ENCODE results near the gene ALDH1A1. TPM values are rescaled to one million over a fixed set of nuclear protein-coding genes. Genes with fewer than 3 reads are reported as not detected.

The ALDH1A1 gene
- total RNA-seq, 1 experiment from 2014 or later = 17.7 TPM

- TF ChIP-seq, protein P1, sequence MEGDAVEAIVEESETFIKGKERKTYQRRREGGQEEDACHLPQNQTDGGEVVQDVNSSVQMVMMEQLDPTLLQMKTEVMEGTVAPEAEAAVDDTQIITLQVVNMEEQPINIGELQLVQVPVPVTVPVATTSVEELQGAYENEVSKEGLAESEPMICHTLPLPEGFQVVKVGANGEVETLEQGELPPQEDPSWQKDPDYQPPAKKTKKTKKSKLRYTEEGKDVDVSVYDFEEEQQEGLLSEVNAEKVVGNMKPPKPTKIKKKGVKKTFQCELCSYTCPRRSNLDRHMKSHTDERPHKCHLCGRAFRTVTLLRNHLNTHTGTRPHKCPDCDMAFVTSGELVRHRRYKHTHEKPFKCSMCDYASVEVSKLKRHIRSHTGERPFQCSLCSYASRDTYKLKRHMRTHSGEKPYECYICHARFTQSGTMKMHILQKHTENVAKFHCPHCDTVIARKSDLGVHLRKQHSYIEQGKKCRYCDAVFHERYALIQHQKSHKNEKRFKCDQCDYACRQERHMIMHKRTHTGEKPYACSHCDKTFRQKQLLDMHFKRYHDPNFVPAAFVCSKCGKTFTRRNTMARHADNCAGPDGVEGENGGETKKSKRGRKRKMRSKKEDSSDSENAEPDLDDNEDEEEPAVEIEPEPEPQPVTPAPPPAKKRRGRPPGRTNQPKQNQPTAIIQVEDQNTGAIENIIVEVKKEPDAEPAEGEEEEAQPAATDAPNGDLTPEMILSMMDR (IDR thresholded peaks at IDR 0.05; ENCODE audit: unreplicated experiment) = no peak
- H3K4me3 Mint-ChIP-seq (ENCODE audit: low read depth, unreplicated experiment) = no peak overlapping the region
- DNase-seq = no peak
Measured at GRCh38 chr9:72990397-72991182, 37.7 kb upstream of the ALDH1A1 start.

GRCh38 chr9:72986522-72987116 lies 33.8 kb upstream of the ALDH1A1 start:
- CTCF ChIA-PET = no interaction called here
- intact Hi-C loops (cut with micrococcal nuclease; ENCODE audit: unreplicated experiment) = no loop called here
- Mint-ChIP-seq H3K9me3 (ENCODE audit: low read depth, unreplicated experiment) (no peaks in the 10 kb centered on the region), H3K27me3 (ENCODE audit: unreplicated experiment) (no peaks in the 10 kb centered on the region), H3K27ac (ENCODE audit: unreplicated experiment) (no peak overlapping the region), H3K4me1 (ENCODE audit: low read depth, unreplicated experiment) (peaks cover 24% of the 10 kb centered on the region), H3K4me3 (ENCODE audit: low read depth, unreplicated experiment) (no peak overlapping the region), H3K36me3 (ENCODE audit: insufficient read depth, unreplicated experiment) (no peaks in the 10 kb centered on the region)
- TF ChIP-seq, protein P1 (IDR thresholded peaks at IDR 0.05; ENCODE audit: unreplicated experiment) = no peak
- no peak for DNase-seq
- BruUV-seq (replicated peaks) = no TSS peak

More at GRCh38 chr9:72990397-72991182, 37.7 kb upstream of the ALDH1A1 start:
- CTCF ChIA-PET = no interaction called here
- Mint-ChIP-seq H3K9me3 (ENCODE audit: low read depth, unreplicated experiment) (no peaks in the 10 kb centered on the region), H3K27me3 (ENCODE audit: unreplicated experiment) (no peaks in the 10 kb centered on the region), H3K36me3 (ENCODE audit: insufficient read depth, unreplicated experiment) (no peaks in the 10 kb centered on the region), H3K27ac (ENCODE audit: unreplicated experiment) (no peak overlapping the region), H3K4me1 (ENCODE audit: low read depth, unreplicated experiment) (no peaks in the 10 kb centered on the region)
- BruUV-seq (replicated peaks) = no TSS peak
- intact Hi-C loops (cut with micrococcal nuclease; ENCODE audit: unreplicated experiment) = no loop called here

DNA sequence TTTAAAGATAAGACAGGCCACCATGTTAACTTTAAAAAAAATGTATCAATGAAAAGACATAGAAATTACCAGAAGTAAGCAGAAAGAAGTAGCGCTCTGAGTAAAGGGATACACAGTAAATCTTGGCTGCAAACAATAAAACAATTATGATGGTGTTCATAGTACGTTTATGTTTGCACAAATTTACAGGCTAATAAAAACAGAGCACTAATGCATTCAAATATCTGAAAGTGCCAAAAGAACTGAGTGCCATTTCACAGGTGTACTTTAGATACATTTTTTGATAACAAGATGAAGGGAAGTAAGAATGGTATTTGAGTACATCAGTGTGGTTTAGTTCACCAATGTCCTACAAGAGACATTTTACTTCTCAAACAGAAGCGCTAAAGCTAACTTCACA lies 32.9 kb upstream of the ALDH1A1 start:
- Mint-ChIP-seq H3K27ac (ENCODE audit: unreplicated experiment) (no peak overlapping the region), H3K36me3 (ENCODE audit: insufficient read depth, unreplicated experiment) (no peaks in the 10 kb centered on the region), H3K4me1 (ENCODE audit: low read depth, unreplicated experiment) (peaks cover 32% of the 10 kb centered on the region), H3K4me3 (ENCODE audit: low read depth, unreplicated experiment) (no peak overlapping the region), H3K27me3 (ENCODE audit: unreplicated experiment) (no peaks in the 10 kb centered on the region), H3K9me3 (ENCODE audit: low read depth, unreplicated experiment) (no peaks in the 10 kb centered on the region)
- CTCF ChIA-PET = no interaction called here
- DNase-seq = no peak
- BruUV-seq (replicated peaks) = no TSS peak
- intact Hi-C loops (cut with micrococcal nuclease; ENCODE audit: unreplicated experiment) = no loop called here
- TF ChIP-seq, protein P1 (IDR thresholded peaks at IDR 0.05; ENCODE audit: unreplicated experiment) = no peak

- CTCF ChIA-PET = no interaction called here
- no peak for DNase-seq
- intact Hi-C loops (cut with micrococcal nuclease; ENCODE audit: unreplicated experiment) = loop anchor here (5.0 kb wide), 1 partner anchor 37 kb away; no protein-coding TSS in a partner anchor
- Mint-ChIP-seq H3K4me1 (ENCODE audit: low read depth, unreplicated experiment) (peaks cover 39% of the 10 kb centered on the region), H3K4me3 (ENCODE audit: low read depth, unreplicated experiment) (no peak overlapping the region), H3K36me3 (ENCODE audit: insufficient read depth, unreplicated experiment) (no peaks in the 10 kb centered on the region), H3K27ac (ENCODE audit: unreplicated experiment) (no peak overlapping the region), H3K27me3 (ENCODE audit: unreplicated experiment) (no peaks in the 10 kb centered on the region), H3K9me3 (ENCODE audit: low read depth, unreplicated experiment) (no peaks in the 10 kb centered on the region)
- TF ChIP-seq, protein P1 (IDR thresholded peaks at IDR 0.05; ENCODE audit: unreplicated experiment) = no peak
- no TSS peak for BruUV-seq (replicated peaks)
Measured at GRCh38 chr9:72984991-72985390, 32.1 kb upstream of the ALDH1A1 start.
